ENCODE results near the gene SERPINA5.

DNA sequence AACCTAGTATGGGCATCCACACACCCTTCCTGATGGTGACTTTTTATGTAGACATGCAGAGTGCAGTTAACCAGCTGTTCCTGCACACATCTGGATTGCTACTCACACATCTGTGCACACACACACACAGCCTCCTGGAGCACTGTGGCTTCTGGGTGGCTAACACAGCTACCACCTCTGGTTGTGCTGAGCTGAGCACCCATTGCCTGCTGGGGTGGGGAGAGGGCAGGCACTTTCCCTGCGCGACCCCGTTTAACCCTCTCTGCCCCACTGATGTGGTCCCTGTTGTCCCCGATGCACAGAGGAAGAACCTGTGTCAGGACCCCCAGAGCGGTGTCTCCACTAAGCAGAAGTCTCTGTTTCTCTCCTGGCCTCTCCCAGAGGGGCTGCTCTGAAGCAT, 16.6 kb downstream of the SERPINA5 start:
- TF ChIP-seq POLR2A (IDR thresholded peaks at IDR 0.05) (no peak), EP300 (IDR thresholded peaks at IDR 0.05) (no peak)

All from gastroesophageal sphincter (tissue), 2 donors.